Measurements from ENCODE around the gene EVL. TPM values are rescaled to one million over a fixed set of nuclear protein-coding genes. Genes with fewer than 3 reads are reported as not detected.

Gene EVL
- total and polyA plus RNA-seq, 2 of the 8 experiments (the other 6 are each of a cell fraction or from before 2014, with no cell fraction given): 30.7 to 64.6 TPM

DNA sequence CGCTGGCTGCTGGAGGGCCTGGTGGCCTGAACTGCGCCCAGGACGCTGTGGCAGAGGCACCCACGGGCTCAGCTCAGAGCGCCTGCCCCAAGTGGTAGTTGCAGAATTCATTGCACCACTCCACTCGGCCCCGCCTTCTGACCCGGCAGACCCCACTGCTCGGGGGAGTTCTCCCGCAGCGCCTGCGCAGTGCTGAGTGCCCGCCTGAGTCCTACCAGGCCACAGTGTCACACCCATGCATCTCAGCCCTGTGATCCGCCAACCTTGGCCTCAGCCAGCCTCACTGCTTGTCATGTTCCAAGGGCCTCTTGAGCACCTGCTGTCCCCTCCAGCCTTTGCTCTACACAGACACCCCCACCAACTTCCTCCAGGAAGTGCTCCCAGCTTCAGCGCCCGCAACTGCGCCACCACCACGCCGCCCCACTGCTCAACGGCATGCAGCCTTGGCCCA lies 82.0 kb downstream of the EVL start:
- Histone ChIP-seq H3K36me3 (ENCODE audit: control insufficient read depth in 2 of 4, insufficient read depth in 4 of 4, low read length in 3 of 4) (0 out of 8 replicates have a peak, but pooled peaks cover 0 to 3% (median 0%) of the 10 kb centered on the region in 4 experiments), H2BK12ac (ENCODE audit: low read depth, low read length) (no peak overlapping the region), H3K27me3 (replicated peaks in 1 of 4; ENCODE audit: control insufficient read depth in 3 of 4, extremely low read depth in 1 of 4, insufficient read depth in 3 of 4, low read length in 3 of 4) (no peaks in the 10 kb centered on the region), H4K5ac (ENCODE audit: insufficient read length, low read depth, low read length) (no peak overlapping the region), H3K4me2 (ENCODE audit: insufficient read depth in 1 of 2, low read depth in 2 of 2, low read length in 2 of 2) (no peak overlapping the region), H3K14ac (ENCODE audit: insufficient read length) (no peak overlapping the region), H3K23ac (ENCODE audit: insufficient read length) (no peak overlapping the region), H3K9ac (replicated peaks in 1 of 4; ENCODE audit: extremely low read depth in 1 of 4, low read depth in 3 of 4, low read length in 3 of 4) (no peak overlapping the region), H3K79me1 (ENCODE audit: low read depth, low read length) (no peaks in the 10 kb centered on the region), H4K8ac (ENCODE audit: extremely low read depth, insufficient read depth, low read length) (no peak overlapping the region; the same call in 1 of the 2 replicates), H3K4ac (replicated peaks; ENCODE audit: insufficient read length, low read depth, low read length) (no peak overlapping the region), H3K27ac (ENCODE audit: low read depth, low read length) (no peak overlapping the region), H4K20me1 (replicated peaks in 1 of 2; ENCODE audit: control insufficient read depth in 1 of 2, insufficient read depth in 2 of 2, low read length in 2 of 2) (peaks cover 0 to 3% of the 10 kb centered on the region in 2 experiments), H2AK5ac (ENCODE audit: low read depth, low read length) (no peak overlapping the region), H4K91ac (replicated peaks; ENCODE audit: insufficient read length, low read length) (no peak overlapping the region), H3K18ac (ENCODE audit: extremely low read depth, low read length) (no peak overlapping the region), H2BK20ac (ENCODE audit: low read length) (no peak overlapping the region), H3K23me2 (ENCODE audit: low read depth, low read length) (no peaks in the 10 kb centered on the region), H3K4me1 (replicated peaks in 1 of 4; ENCODE audit: control insufficient read depth in 3 of 4, insufficient read depth in 4 of 4, low read length in 3 of 4) (peaks cover 0 to 5% (median 0%) of the 10 kb centered on the region in 4 experiments; a peak in 1 of 7 replicates), H3K4me3 (ENCODE audit: extremely low read depth in 1 of 4, insufficient read depth in 2 of 4, low read depth in 3 of 4, low read length in 4 of 4) (no peak overlapping the region), H3K79me2 (ENCODE audit: control insufficient read depth in 1 of 2, insufficient read depth in 2 of 2, low read length in 2 of 2) (no peaks in the 10 kb centered on the region; a peak in 1 of 4 replicates), H3K9me3 (ENCODE audit: insufficient read depth in 2 of 2, low read depth in 1 of 2, low read length in 1 of 2) (no peaks in the 10 kb centered on the region), H2BK15ac (ENCODE audit: low read length) (no peak overlapping the region), H2AFZ (ENCODE audit: low read length) (no peak overlapping the region), H2BK120ac (replicated peaks; ENCODE audit: low read depth, low read length) (no peak overlapping the region), H2BK5ac (ENCODE audit: low read depth, low read length) (no peak overlapping the region), H3K56ac (replicated peaks; ENCODE audit: insufficient read length, low read depth, low read length) (no peak overlapping the region)
- WGBS, 2 experiments (ENCODE audit: extremely low coverage in 1 of 2, insufficient coverage in 1 of 2, insufficient read length in 1 of 2, insufficient replicate concordance in 2 of 2, low coverage in 1 of 2, low lambda C conversion rate in 2 of 2, missing lambda C conversion rate in 1 of 2): 86% methylated on average over 11 of the region's 20 CpGs; no CpG with 5 or more reads in 1 of the 2 experiments
- ChIA-PET POLR2A (ENCODE audit: partially characterized antibody) (interaction anchor here (1.0 to 2.1 kb wide), 2 partner anchors 8 to 90 kb away, joined by 3 to 4 read pairs; no protein-coding TSS in a partner anchor), CTCF (ENCODE audit: partially characterized antibody) (interaction anchor here (1.3 to 22.9 kb wide), 5 partner anchors 8 to 46 kb away, joined by 3 to 307 read pairs (median 5); partner anchors contain the start of gene DEGS2)
- no peak for FAIRE-seq
- DNase-seq (ENCODE audit: low read depth in 1 of 2, low spot score in 2 of 2): no peak
- TF ChIP-seq EZH2 (IDR thresholded peaks at IDR 0.05; ENCODE audit: low read depth, low read length, severe bottlenecking) (no peak), POU5F1 (IDR thresholded peaks at IDR 0.05; ENCODE audit: low read depth, low read length) (no peak), EGR1 (IDR thresholded peaks at IDR 0.05; ENCODE audit: borderline replicate concordance, low read depth, low read length) (no peak), JUND (IDR thresholded peaks at IDR 0.05; ENCODE audit: low read length) (no peak), HDAC2 (IDR thresholded peaks at IDR 0.05; ENCODE audit: borderline replicate concordance in 1 of 2, low read depth in 2 of 2, low read length in 2 of 2) (no peak), TAF1 (IDR thresholded peaks at IDR 0.05; ENCODE audit: low read depth, low read length) (no peak), RXRA (IDR thresholded peaks at IDR 0.05; ENCODE audit: insufficient read depth, low read depth, low read length) (no peak), GTF2F1 (IDR thresholded peaks at IDR 0.05; ENCODE audit: borderline replicate concordance, low read depth, low read length) (no peak), TEAD4 (IDR thresholded peaks at IDR 0.05; ENCODE audit: low read depth, low read length) (no peak), NANOG (IDR thresholded peaks at IDR 0.05; ENCODE audit: insufficient read depth, low read depth, low read length, poor library complexity, severe bottlenecking) (no peak), ZNF274 (IDR thresholded peaks at IDR 0.05; ENCODE audit: borderline replicate concordance, extremely low read depth, low read length) (no peak), SRF (IDR thresholded peaks at IDR 0.05; ENCODE audit: low read depth, low read length) (no peak)
- TF ChIP-seq, protein P1, sequence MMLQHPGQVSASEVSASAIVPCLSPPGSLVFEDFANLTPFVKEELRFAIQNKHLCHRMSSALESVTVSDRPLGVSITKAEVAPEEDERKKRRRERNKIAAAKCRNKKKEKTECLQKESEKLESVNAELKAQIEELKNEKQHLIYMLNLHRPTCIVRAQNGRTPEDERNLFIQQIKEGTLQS (IDR thresholded peaks at IDR 0.05; ENCODE audit: insufficient read depth, low read depth, low read length): no peak

Measured in H1 (cell line).